ENCODE results near the gene CDY2A. TPM values are rescaled to one million over a fixed set of nuclear protein-coding genes. Genes with fewer than 3 reads are reported as not detected.
"Not testable (repeated sequence)": the region's sequence is repeated elsewhere in the genome, so short reads cannot be mapped to it uniquely, and the experiment has no call there.

CDY2A gene
- not detected for total RNA-seq (ENCODE audit: unreplicated experiment)
- long read RNA-seq, result 0 reads

DNA sequence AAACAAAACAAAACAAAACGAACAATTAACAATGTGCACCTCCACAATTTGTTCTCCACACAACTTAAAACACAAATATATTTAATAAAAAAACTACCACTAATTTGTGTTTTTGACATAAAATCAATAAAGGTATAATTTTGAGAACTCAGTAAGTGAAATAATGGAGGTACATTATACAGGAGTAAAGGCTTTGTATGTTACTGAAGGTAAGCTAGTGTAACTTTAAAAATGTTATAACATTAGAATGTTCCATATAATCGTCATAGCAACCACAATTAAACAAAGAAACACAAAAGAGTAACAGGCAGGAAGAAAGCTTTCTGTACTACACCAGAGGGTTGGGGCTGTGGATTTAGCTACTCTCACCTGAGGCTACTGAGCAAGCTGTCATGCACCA is at the start of gene CDY2A:
Gene CDY2A (plus strand): TSS at position 301 of the 400 bp plus-strand sequence. CDS start 328 bp downstream, outside the sequence.
- DNase-seq; H3K27ac Mint-ChIP-seq (ENCODE audit: unreplicated experiment); H3K4me3 Mint-ChIP-seq (ENCODE audit: unreplicated experiment); H3K9me3 Mint-ChIP-seq (ENCODE audit: unreplicated experiment); H3K4me1 Mint-ChIP-seq (ENCODE audit: low read depth, unreplicated experiment); H3K36me3 Mint-ChIP-seq (ENCODE audit: unreplicated experiment); H3K27me3 Mint-ChIP-seq (ENCODE audit: unreplicated experiment): not testable (repeated sequence)

- DNase-seq; H3K27me3 Mint-ChIP-seq (ENCODE audit: unreplicated experiment); H3K4me3 Mint-ChIP-seq (ENCODE audit: unreplicated experiment); H3K27ac Mint-ChIP-seq (ENCODE audit: unreplicated experiment); H3K36me3 Mint-ChIP-seq (ENCODE audit: unreplicated experiment); H3K4me1 Mint-ChIP-seq (ENCODE audit: low read depth, unreplicated experiment); H3K9me3 Mint-ChIP-seq (ENCODE audit: unreplicated experiment): not testable (repeated sequence)
Measured at GRCh38 chrY:17997586-17997985, 28.0 kb upstream of the CDY2A start.

GRCh38 chrY:17998266-17998665 is 27.3 kb upstream of the CDY2A start:
- not testable (repeated sequence) for H3K4me1 Mint-ChIP-seq (ENCODE audit: low read depth, unreplicated experiment); H3K36me3 Mint-ChIP-seq (ENCODE audit: unreplicated experiment); H3K27ac Mint-ChIP-seq (ENCODE audit: unreplicated experiment); H3K4me3 Mint-ChIP-seq (ENCODE audit: unreplicated experiment); H3K9me3 Mint-ChIP-seq (ENCODE audit: unreplicated experiment); H3K27me3 Mint-ChIP-seq (ENCODE audit: unreplicated experiment); DNase-seq

DNA sequence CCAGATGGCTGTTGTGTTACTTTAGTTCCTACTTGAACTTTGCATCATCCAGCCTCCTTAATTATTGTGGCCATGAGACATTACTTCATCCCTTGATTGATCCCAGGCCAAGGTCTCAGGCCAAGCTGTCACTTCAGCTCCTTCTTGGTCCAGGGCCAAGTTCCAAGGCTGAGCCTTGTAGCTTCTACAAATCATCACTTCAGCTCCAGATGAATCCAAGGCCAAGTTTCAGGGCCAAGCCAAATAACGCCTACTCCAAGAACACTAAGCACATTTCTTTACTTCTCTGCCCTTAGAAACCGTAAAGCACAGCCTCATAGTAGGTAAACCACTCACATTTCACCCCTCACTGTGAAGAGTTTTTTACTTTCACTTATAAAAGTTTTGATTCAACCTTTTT is 1.7 kb upstream of the CDY2A start:
- H3K36me3 Mint-ChIP-seq (ENCODE audit: unreplicated experiment); H3K27ac Mint-ChIP-seq (ENCODE audit: unreplicated experiment); H3K4me1 Mint-ChIP-seq (ENCODE audit: low read depth, unreplicated experiment); H3K4me3 Mint-ChIP-seq (ENCODE audit: unreplicated experiment); DNase-seq; H3K9me3 Mint-ChIP-seq (ENCODE audit: unreplicated experiment); H3K27me3 Mint-ChIP-seq (ENCODE audit: unreplicated experiment): not testable (repeated sequence)

DNA sequence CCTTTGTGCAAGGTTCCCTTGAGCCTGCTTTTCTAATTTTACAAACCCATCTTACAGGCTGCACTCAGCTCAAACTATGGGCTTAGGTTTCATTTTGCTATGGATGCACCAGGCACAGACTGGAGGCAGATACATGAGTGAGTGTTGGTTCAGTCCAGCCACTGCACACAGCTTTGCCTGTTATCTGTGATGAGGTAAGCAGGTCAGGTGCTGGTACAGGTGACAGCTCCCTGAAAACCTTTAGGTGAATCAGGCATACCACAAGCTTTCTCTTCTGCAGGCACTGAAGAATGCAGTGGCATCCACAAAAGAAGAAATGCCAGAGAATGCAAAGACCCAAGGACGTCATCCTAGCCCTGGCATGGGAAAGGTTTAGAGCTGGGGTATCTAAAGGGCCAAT is 3.3 kb downstream of the CDY2A start:
- not testable (repeated sequence) for H3K27me3 Mint-ChIP-seq (ENCODE audit: unreplicated experiment); H3K9me3 Mint-ChIP-seq (ENCODE audit: unreplicated experiment); DNase-seq; H3K4me3 Mint-ChIP-seq (ENCODE audit: unreplicated experiment); H3K4me1 Mint-ChIP-seq (ENCODE audit: low read depth, unreplicated experiment); H3K36me3 Mint-ChIP-seq (ENCODE audit: unreplicated experiment); H3K27ac Mint-ChIP-seq (ENCODE audit: unreplicated experiment)

- H3K4me3 Mint-ChIP-seq (ENCODE audit: unreplicated experiment); H3K27me3 Mint-ChIP-seq (ENCODE audit: unreplicated experiment); H3K9me3 Mint-ChIP-seq (ENCODE audit: unreplicated experiment); H3K27ac Mint-ChIP-seq (ENCODE audit: unreplicated experiment); DNase-seq; H3K36me3 Mint-ChIP-seq (ENCODE audit: unreplicated experiment); H3K4me1 Mint-ChIP-seq (ENCODE audit: low read depth, unreplicated experiment): not testable (repeated sequence)
Measured at GRCh38 chrY:18030178-18030577, 4.6 kb downstream of the CDY2A start.

DNA sequence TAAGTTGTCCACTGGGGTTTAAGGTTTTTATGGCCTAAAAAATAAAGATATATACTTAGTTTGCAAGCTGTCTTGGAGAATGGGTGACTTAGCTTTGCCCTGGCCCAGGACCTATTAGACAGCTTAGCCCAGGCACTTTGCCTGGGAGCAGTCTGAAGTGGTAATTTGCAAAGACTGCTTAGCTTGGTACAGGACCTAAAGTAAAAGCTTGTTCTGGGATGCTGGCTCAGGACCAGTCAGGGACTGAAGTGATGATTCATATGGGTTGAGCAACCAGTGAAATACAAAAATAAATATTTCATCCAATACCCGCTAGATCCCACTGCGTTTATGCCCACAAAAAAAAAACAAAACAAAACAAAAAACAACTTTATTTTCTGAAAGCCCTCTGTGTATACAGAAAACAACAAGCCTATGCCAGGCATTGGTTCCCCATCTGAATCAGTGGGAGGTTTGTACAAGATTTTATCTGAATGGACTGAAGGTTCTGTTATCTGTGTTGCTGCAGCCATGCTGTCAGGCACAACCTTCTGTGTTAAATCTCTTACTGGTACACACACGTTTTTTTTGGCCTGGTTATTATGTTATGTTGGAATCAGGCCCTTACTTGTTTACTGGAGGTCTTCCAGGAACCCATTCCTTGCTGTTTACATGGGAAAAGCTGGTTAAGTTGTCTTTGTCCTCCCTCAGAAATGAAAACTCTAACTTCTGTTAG is 8.7 kb downstream of the CDY2A start:
- H3K9me3 Mint-ChIP-seq (ENCODE audit: unreplicated experiment); DNase-seq; H3K4me1 Mint-ChIP-seq (ENCODE audit: low read depth, unreplicated experiment); H3K27me3 Mint-ChIP-seq (ENCODE audit: unreplicated experiment); H3K4me3 Mint-ChIP-seq (ENCODE audit: unreplicated experiment); H3K36me3 Mint-ChIP-seq (ENCODE audit: unreplicated experiment); H3K27ac Mint-ChIP-seq (ENCODE audit: unreplicated experiment): not testable (repeated sequence)

GRCh38 chrY:18034864-18035263 is 9.3 kb downstream of the CDY2A start:
- not testable (repeated sequence) for H3K27me3 Mint-ChIP-seq (ENCODE audit: unreplicated experiment); H3K9me3 Mint-ChIP-seq (ENCODE audit: unreplicated experiment); H3K27ac Mint-ChIP-seq (ENCODE audit: unreplicated experiment); H3K36me3 Mint-ChIP-seq (ENCODE audit: unreplicated experiment); H3K4me3 Mint-ChIP-seq (ENCODE audit: unreplicated experiment); DNase-seq; H3K4me1 Mint-ChIP-seq (ENCODE audit: low read depth, unreplicated experiment)

GRCh38 chrY:18044990-18045389 is 19.4 kb downstream of the CDY2A start:
- H3K9me3 Mint-ChIP-seq (ENCODE audit: unreplicated experiment); H3K4me1 Mint-ChIP-seq (ENCODE audit: low read depth, unreplicated experiment); H3K36me3 Mint-ChIP-seq (ENCODE audit: unreplicated experiment); H3K4me3 Mint-ChIP-seq (ENCODE audit: unreplicated experiment); H3K27me3 Mint-ChIP-seq (ENCODE audit: unreplicated experiment); H3K27ac Mint-ChIP-seq (ENCODE audit: unreplicated experiment); DNase-seq: not testable (repeated sequence)

DNA sequence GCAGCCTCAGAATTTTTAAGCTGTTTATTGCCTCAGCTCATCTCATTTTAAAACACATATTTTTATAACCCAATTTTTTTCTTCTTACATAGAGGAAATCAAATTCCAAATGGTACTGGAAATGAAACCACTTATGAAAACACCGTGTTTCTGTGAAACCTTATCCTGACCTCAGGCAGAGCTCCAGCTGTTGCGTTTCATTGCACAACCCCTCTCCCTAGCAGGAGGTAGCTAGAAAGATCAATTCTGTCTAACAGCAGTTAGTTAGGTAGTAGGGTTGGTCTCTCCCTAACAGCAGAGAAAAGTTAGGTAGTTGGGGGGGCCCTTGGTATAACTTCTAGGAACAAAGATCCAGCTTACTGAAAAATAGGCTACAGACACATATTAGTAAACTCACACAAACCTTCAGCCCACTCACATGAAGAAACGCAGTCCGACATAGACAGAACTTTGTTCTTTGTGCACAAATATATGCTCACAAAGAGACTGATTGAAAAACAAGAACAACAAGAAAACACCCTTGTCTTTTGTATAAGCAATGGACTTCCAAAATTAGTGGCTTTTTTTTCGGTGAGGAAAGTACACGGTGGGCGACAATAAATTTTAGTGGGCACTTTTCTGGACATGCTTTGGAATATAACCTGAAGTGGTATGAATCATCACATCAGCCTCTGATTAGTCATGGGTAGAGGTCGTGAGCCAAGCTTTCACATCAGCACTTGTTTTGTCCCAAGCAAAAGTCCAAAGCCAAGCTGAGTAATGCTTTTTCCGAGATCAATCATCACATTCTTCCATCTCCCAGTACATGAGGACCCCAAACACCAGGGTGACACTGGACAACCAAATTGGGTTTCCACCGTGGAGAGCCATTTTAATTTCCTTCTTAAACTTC is 22.8 kb downstream of the CDY2A start:
- not testable (repeated sequence) for H3K27ac Mint-ChIP-seq (ENCODE audit: unreplicated experiment); H3K4me1 Mint-ChIP-seq (ENCODE audit: low read depth, unreplicated experiment)

DNA sequence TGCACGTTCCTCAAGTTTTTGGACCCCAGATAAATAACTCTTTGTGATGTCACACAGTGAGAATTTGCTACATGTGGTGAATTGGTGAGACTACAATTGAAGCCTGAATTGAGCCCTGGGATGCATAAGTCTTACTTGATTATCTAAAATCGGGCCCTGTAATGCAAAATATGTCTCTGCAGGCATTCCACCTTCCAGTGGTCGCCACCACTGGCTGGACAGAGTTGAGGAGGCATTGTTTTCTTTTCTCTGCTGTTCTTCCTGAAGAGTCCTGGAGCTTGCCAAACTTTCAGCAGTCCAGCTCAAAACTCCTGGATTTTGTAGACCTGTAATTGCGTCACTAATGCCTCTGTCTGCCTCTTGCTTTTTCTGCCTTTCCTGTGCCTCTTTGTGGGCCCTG is 23.5 kb downstream of the CDY2A start:
- DNase-seq; H3K27ac Mint-ChIP-seq (ENCODE audit: unreplicated experiment); H3K4me1 Mint-ChIP-seq (ENCODE audit: low read depth, unreplicated experiment); H3K9me3 Mint-ChIP-seq (ENCODE audit: unreplicated experiment); H3K27me3 Mint-ChIP-seq (ENCODE audit: unreplicated experiment); H3K36me3 Mint-ChIP-seq (ENCODE audit: unreplicated experiment); H3K4me3 Mint-ChIP-seq (ENCODE audit: unreplicated experiment): not testable (repeated sequence)

More for the DNA sequence above, 22.8 kb downstream of the CDY2A start:
- not testable (repeated sequence) for H3K27me3 Mint-ChIP-seq (ENCODE audit: unreplicated experiment); H3K36me3 Mint-ChIP-seq (ENCODE audit: unreplicated experiment); H3K9me3 Mint-ChIP-seq (ENCODE audit: unreplicated experiment); H3K4me3 Mint-ChIP-seq (ENCODE audit: unreplicated experiment); DNase-seq

- not testable (repeated sequence) for H3K4me1 Mint-ChIP-seq (ENCODE audit: low read depth, unreplicated experiment); H3K9me3 Mint-ChIP-seq (ENCODE audit: unreplicated experiment); H3K4me3 Mint-ChIP-seq (ENCODE audit: unreplicated experiment); DNase-seq; H3K36me3 Mint-ChIP-seq (ENCODE audit: unreplicated experiment); H3K27ac Mint-ChIP-seq (ENCODE audit: unreplicated experiment); H3K27me3 Mint-ChIP-seq (ENCODE audit: unreplicated experiment)
Measured at GRCh38 chrY:18056473-18056872, 30.9 kb downstream of the CDY2A start.
